Measurements from ENCODE around the gene MAML3. TPM values are rescaled to one million over a fixed set of nuclear protein-coding genes. Genes with fewer than 3 reads are reported as not detected.

The MAML3 gene
- total RNA-seq, 1 donor = 0.72 TPM

- Histone ChIP-seq H3K79me2 (ENCODE audit: insufficient read depth, low read length) (no peaks in the 10 kb centered on the region), H3K4me2 (ENCODE audit: insufficient read depth, low read length) (no peak overlapping the region)
Measured at GRCh38 chr4:140109737-140110136, 44.2 kb downstream of the MAML3 start.

DNA sequence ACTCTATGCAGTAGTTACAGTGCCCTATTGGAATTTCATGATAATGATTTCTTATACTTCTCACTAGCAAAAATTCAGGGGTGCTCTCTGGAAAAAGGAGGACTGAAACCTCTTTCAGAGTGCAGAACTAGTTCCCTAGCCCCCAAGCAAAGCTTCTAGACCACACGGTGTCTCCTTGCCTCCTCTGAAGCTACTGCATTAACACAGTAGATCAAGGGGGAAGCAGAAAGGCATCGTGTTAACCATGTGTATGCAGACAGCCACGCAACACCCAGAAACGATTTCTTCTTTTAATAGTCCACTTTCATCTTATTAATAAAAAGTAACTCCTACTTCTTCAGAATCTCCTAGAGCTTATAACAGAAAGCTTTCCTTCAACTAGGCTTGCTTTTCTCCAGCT, 44.7 kb downstream of the MAML3 start:
- Histone ChIP-seq H4K20me1 (ENCODE audit: insufficient read depth, low read length) (no peaks in the 10 kb centered on the region), H3K4me2 (ENCODE audit: insufficient read depth, low read length) (no peak overlapping the region), H3K4me1 (ENCODE audit: insufficient read depth, low read length) (no peaks in the 10 kb centered on the region), H3K9me3 (ENCODE audit: low read depth, low read length) (no peaks in the 10 kb centered on the region), H2AFZ (ENCODE audit: low read length) (no peak overlapping the region), H3K36me3 (ENCODE audit: insufficient read depth, low read length) (no peaks in the 10 kb centered on the region), H3K79me2 (ENCODE audit: insufficient read depth, low read length) (no peaks in the 10 kb centered on the region), H3K4me3 (ENCODE audit: insufficient read depth, low read length) (no peak overlapping the region), H3K27ac (ENCODE audit: low read depth, low read length) (no peak overlapping the region), H3K27me3 (ENCODE audit: insufficient read depth, low read length) (no peaks in the 10 kb centered on the region)
- DNase-seq (ENCODE audit: insufficient read length, low spot score, missing footprints) = no peak
- no peak for TF ChIP-seq CTCF (IDR thresholded peaks at IDR 0.05; ENCODE audit: extremely low read depth, low read depth, low read length)

More at GRCh38 chr4:140109737-140110136, 44.2 kb downstream of the MAML3 start:
- no peaks in the 10 kb centered on the region for H3K9me3 ChIP-seq (ENCODE audit: low read depth, low read length)
- H3K27me3 ChIP-seq (ENCODE audit: insufficient read depth, low read length) = no peaks in the 10 kb centered on the region
- H2AFZ ChIP-seq (ENCODE audit: low read length) = no peak overlapping the region
- no peak overlapping the region for H3K27ac ChIP-seq (ENCODE audit: low read depth, low read length)
- no peaks in the 10 kb centered on the region for H3K36me3 ChIP-seq (ENCODE audit: insufficient read depth, low read length)
- TF ChIP-seq CTCF (IDR thresholded peaks at IDR 0.05; ENCODE audit: extremely low read depth, low read depth, low read length) = no peak
- no peaks in the 10 kb centered on the region for H4K20me1 ChIP-seq (ENCODE audit: insufficient read depth, low read length)
- no peak overlapping the region for H3K4me3 ChIP-seq (ENCODE audit: insufficient read depth, low read length)
- no peak for DNase-seq (ENCODE audit: insufficient read length, low spot score, missing footprints)
- H3K4me1 ChIP-seq (ENCODE audit: insufficient read depth, low read length) = no peaks in the 10 kb centered on the region

- Histone ChIP-seq H3K4me1 (ENCODE audit: insufficient read depth, low read length) (peaks cover 3% of the 10 kb centered on the region), H3K4me2 (ENCODE audit: insufficient read depth, low read length) (no peak overlapping the region), H3K9me3 (ENCODE audit: low read depth, low read length) (no peaks in the 10 kb centered on the region), H3K27ac (ENCODE audit: low read depth, low read length) (no peak overlapping the region), H2AFZ (ENCODE audit: low read length) (no peak overlapping the region), H3K36me3 (ENCODE audit: insufficient read depth, low read length) (no peaks in the 10 kb centered on the region), H3K79me2 (ENCODE audit: insufficient read depth, low read length) (no peaks in the 10 kb centered on the region), H3K4me3 (ENCODE audit: insufficient read depth, low read length) (no peak overlapping the region), H4K20me1 (ENCODE audit: insufficient read depth, low read length) (no peaks in the 10 kb centered on the region), H3K27me3 (ENCODE audit: insufficient read depth, low read length) (no peaks in the 10 kb centered on the region)
- TF ChIP-seq CTCF (IDR thresholded peaks at IDR 0.05; ENCODE audit: extremely low read depth, low read depth, low read length) = no peak
- DNase-seq (ENCODE audit: insufficient read length, low spot score, missing footprints) = no peak
Measured at GRCh38 chr4:140108713-140109230, 45.2 kb downstream of the MAML3 start.

DNA sequence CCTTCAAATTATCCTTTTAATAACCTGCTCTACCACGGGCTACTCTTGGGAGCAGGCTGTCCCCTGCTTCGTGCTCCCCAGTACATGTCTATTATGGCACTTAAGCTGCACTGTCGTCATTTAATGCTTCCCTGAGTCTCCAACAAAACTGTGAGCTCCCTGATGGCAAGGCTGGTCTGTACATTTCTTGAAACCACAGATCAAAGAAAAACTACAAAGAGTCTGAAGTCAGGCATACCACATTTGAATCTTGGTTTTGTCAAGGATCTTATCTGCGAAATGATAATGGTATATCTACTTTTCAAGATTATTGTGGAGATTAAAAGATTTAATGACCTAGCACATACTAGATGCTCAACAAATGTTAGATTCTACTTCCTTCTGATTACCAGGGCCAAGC, 45.7 kb downstream of the MAML3 start:
- no peaks in the 10 kb centered on the region for H3K9me3 ChIP-seq (ENCODE audit: low read depth, low read length)
- no peak overlapping the region for H3K4me3 ChIP-seq (ENCODE audit: insufficient read depth, low read length)
- H3K79me2 ChIP-seq (ENCODE audit: insufficient read depth, low read length) = no peaks in the 10 kb centered on the region
- H3K27ac ChIP-seq (ENCODE audit: low read depth, low read length) = no peak overlapping the region
- no peak for TF ChIP-seq CTCF (IDR thresholded peaks at IDR 0.05; ENCODE audit: extremely low read depth, low read depth, low read length)
- no peaks in the 10 kb centered on the region for H3K27me3 ChIP-seq (ENCODE audit: insufficient read depth, low read length)
- no peak overlapping the region for H2AFZ ChIP-seq (ENCODE audit: low read length)
- no peak for DNase-seq (ENCODE audit: insufficient read length, low spot score, missing footprints)
- H3K4me2 ChIP-seq (ENCODE audit: insufficient read depth, low read length) = no peak overlapping the region
- H4K20me1 ChIP-seq (ENCODE audit: insufficient read depth, low read length) = no peaks in the 10 kb centered on the region
- no peaks in the 10 kb centered on the region for H3K36me3 ChIP-seq (ENCODE audit: insufficient read depth, low read length)
- peaks cover 8% of the 10 kb centered on the region for H3K4me1 ChIP-seq (ENCODE audit: insufficient read depth, low read length)

All from osteoblast (primary cell).